OCI-LY3 (cell line): ENCODE results near the gene CALD1.

Experiments used
- H2AFZ ChIP-seq: fragments of 200-600, 300-600 bp; shearing (Covaris generic); 2 replicates; pipeline ENCODE4 v1.6.0; 2014; ENCODE audit warnings: antibody characterized with exemption, low read depth, low read length
- H3K27ac ChIP-seq: fragments of 200-600, 300-600 bp; sonication (generic); 2 replicates; pipeline ENCODE4 v1.5.1; 2014; ENCODE audit warnings: mild to moderate bottlenecking, low read length, moderate library complexity, mixed read lengths
- H3K27me3 ChIP-seq: fragments of 200-600, 300-600 bp; sonication (generic); 2 replicates; pipeline ENCODE4 v1.6.1; 2014; ENCODE audit warnings: low read depth, low read length, mixed read lengths
- H3K36me3 ChIP-seq: fragments of 200-600, 300-600 bp; sonication (generic); replicated peaks from 2 replicates; pipeline ENCODE3; 2014; ENCODE audit warnings: low read depth, low read length, mixed read lengths
- H3K4me1 ChIP-seq: fragments of 300-600, 200-600 bp; sonication (generic); 2 replicates; pipeline ENCODE4 v1.6.1; 2014; ENCODE audit warnings: low read length, mixed read lengths
- H3K4me2 ChIP-seq: fragments of 200-600, 300-600 bp; sonication (generic); 2 replicates; pipeline ENCODE4 v1.6.1; 2014; ENCODE audit warnings: low read length, mixed read lengths
- H3K4me3 ChIP-seq: fragments of 300-600, 200-600 bp; sonication (generic); 2 replicates; pipeline ENCODE4 v1.5.1; 2014; ENCODE audit warnings: antibody characterized with exemption, mild to moderate bottlenecking, low read length, moderate library complexity
- H3K79me2 ChIP-seq: fragments of 300-600, 200-600 bp; shearing (Covaris generic); 2 replicates; pipeline ENCODE4 v1.6.1; 2014; ENCODE audit warnings: mild to moderate bottlenecking, low read length, mixed read lengths
- H3K9ac ChIP-seq: fragments of 300-600, 200-600 bp; shearing (Covaris generic); 2 replicates; pipeline ENCODE4 v1.6.0; 2014; ENCODE audit warnings: mild to moderate bottlenecking, low read length, moderate library complexity
- H3K9me3 ChIP-seq: fragments of 200-600, 300-600 bp; shearing (Covaris generic); 2 replicates; pipeline ENCODE4 v1.6.1; 2014; ENCODE audit warnings: low read length, mixed read lengths; ENCODE audit not compliant: insufficient read depth
- H4K20me1 ChIP-seq: fragments of 200-600, 300-600 bp; sonication (generic); 2 replicates; pipeline ENCODE4 v1.6.1; 2016; ENCODE audit warnings: low read length, mixed read lengths; ENCODE audit not compliant: insufficient read depth
- CTCF ChIP-seq: fragments of 200-600, 300-600 bp; sonication (generic); IDR thresholded peaks from 2 replicates; pipeline ENCODE4 v1.5.1; 2014; ENCODE audit warnings: antibody characterized with exemption, low read length, low read depth
- EZH2phosphoT487 ChIP-seq: fragments of 200-600 bp; shearing (Covaris generic); IDR thresholded peaks from 2 replicates; pipeline ENCODE4 v1.6.1; 2018; ENCODE audit warnings: antibody characterized with exemption, mixed run types, low read depth

CALD1 gene

GRCh38 chr7:134744569-134744968 is 34.9 kb upstream of the CALD1 start:
- no peak overlapping the region for H3K27ac ChIP-seq

GRCh38 chr7:134747326-134747725 is 32.1 kb upstream of the CALD1 start:
- H3K4me3 ChIP-seq: no peak overlapping the region
- H2AFZ ChIP-seq: no peak overlapping the region
- no peaks in the 10 kb centered on the region for H3K9me3 ChIP-seq
- H3K27me3 ChIP-seq: peaks cover 41% of the 10 kb centered on the region
- no peak overlapping the region for H3K27ac ChIP-seq
- H4K20me1 ChIP-seq: no peaks in the 10 kb centered on the region
- H3K79me2 ChIP-seq: no peaks in the 10 kb centered on the region
- TF ChIP-seq EZH2phosphoT487: no peak
- TF ChIP-seq CTCF: no peak
- H3K9ac ChIP-seq: no peak overlapping the region
- H3K36me3 ChIP-seq: no peaks in the 10 kb centered on the region
- H3K4me2 ChIP-seq: no peak overlapping the region
- H3K4me1 ChIP-seq: no peaks in the 10 kb centered on the region

More at GRCh38 chr7:134744569-134744968, 34.9 kb upstream of the CALD1 start:
- H3K4me2 ChIP-seq: no peak overlapping the region
- no peaks in the 10 kb centered on the region for H3K9me3 ChIP-seq
- H2AFZ ChIP-seq: no peak overlapping the region
- no peaks in the 10 kb centered on the region for H3K36me3 ChIP-seq
- TF ChIP-seq CTCF: no peak
- no peak for TF ChIP-seq EZH2phosphoT487
- peaks cover 62% of the 10 kb centered on the region for H3K27me3 ChIP-seq
- no peak overlapping the region for H3K9ac ChIP-seq
- no peaks in the 10 kb centered on the region for H3K4me1 ChIP-seq
- H4K20me1 ChIP-seq: no peaks in the 10 kb centered on the region
- no peak overlapping the region for H3K4me3 ChIP-seq
- H3K79me2 ChIP-seq: no peaks in the 10 kb centered on the region

GRCh38 chr7:134750083-134751062 is 29.1 kb upstream of the CALD1 start:
- Histone ChIP-seq H4K20me1 (no peaks in the 10 kb centered on the region), H3K79me2 (no peaks in the 10 kb centered on the region), H2AFZ (no peak overlapping the region), H3K4me2 (no peak overlapping the region), H3K4me3 (no peak overlapping the region), H3K4me1 (no peaks in the 10 kb centered on the region), H3K27me3 (peaks cover 24% of the 10 kb centered on the region), H3K36me3 (no peaks in the 10 kb centered on the region), H3K9ac (no peak overlapping the region), H3K9me3 (no peaks in the 10 kb centered on the region), H3K27ac (no peak overlapping the region)
- TF ChIP-seq EZH2phosphoT487 (no peak), CTCF (peak; percentile 83)

- H3K36me3 ChIP-seq: no peaks in the 10 kb centered on the region
- H3K4me2 ChIP-seq: no peak overlapping the region
- no peaks in the 10 kb centered on the region for H3K79me2 ChIP-seq
- no peaks in the 10 kb centered on the region for H3K9me3 ChIP-seq
- H3K4me3 ChIP-seq: no peak overlapping the region
- no peaks in the 10 kb centered on the region for H3K4me1 ChIP-seq
- H2AFZ ChIP-seq: no peak overlapping the region
- H3K9ac ChIP-seq: no peak overlapping the region
- peaks cover 6% of the 10 kb centered on the region for H3K27me3 ChIP-seq
- H3K27ac ChIP-seq: no peak overlapping the region
- no peak for TF ChIP-seq EZH2phosphoT487
- no peak for TF ChIP-seq CTCF
- no peaks in the 10 kb centered on the region for H4K20me1 ChIP-seq
Measured at GRCh38 chr7:134752006-134752760, 27.3 kb upstream of the CALD1 start.
